Vagina (tissue), 2 donors: ENCODE results near the gene PPP2R5C.

Source experiments
- POLR2A ChIP-seq, 2 donors: fragments of 450-650 bp; IDR thresholded peaks; one replicate each; pipeline ENCODE4 v1.6.1; 2017; ENCODE audit warnings: antibody characterized with exemption in 2 of 2, mild to moderate bottlenecking in 2 of 2, moderate library complexity in 2 of 2
- POLR2AphosphoS5 ChIP-seq, 2 donors: sonication (generic); formaldehyde crosslinking; IDR thresholded peaks; one replicate each; pipeline ENCODE4 v1.9.0; 2017; ENCODE audit warnings: antibody characterized with exemption in 2 of 2, mild to moderate bottlenecking in 2 of 2, low read depth in 1 of 2; ENCODE audit not compliant: insufficient read depth in 1 of 2
- TF ChIP-seq, protein P1 (sequence below), 3 experiments: fragments of 450-650 bp in 2 of 3; fragments of 200-600 bp in 1 of 3; sonication (generic) in 1 of 3; IDR thresholded peaks; one replicate each; pipeline ENCODE4 v1.5.1; 2017 to 2019; ENCODE audit warnings: antibody characterized with exemption in 3 of 3, mild to moderate bottlenecking in 2 of 3, moderate library complexity in 2 of 3

DNA sequence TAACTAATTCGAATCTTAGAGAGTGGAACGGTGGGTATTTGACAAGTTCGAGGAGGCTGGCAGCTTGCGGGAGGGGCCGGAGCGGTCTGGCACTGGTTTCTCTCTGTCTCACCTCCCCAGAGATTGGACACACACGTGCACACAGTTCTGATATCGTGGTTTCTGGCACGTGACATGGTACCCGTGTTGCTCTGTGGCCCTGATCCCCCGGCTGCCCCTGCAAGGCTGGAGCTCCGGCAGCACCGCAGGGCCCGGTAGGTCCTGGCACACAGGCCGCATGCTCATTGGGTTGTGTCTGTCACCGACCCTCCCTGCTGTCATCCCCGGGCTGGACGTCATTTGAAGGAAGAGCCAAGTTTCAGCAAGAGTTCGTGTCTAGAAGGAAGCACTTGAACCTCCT lies 82.7 kb downstream of the PPP2R5C start:
- TF ChIP-seq, protein P1, sequence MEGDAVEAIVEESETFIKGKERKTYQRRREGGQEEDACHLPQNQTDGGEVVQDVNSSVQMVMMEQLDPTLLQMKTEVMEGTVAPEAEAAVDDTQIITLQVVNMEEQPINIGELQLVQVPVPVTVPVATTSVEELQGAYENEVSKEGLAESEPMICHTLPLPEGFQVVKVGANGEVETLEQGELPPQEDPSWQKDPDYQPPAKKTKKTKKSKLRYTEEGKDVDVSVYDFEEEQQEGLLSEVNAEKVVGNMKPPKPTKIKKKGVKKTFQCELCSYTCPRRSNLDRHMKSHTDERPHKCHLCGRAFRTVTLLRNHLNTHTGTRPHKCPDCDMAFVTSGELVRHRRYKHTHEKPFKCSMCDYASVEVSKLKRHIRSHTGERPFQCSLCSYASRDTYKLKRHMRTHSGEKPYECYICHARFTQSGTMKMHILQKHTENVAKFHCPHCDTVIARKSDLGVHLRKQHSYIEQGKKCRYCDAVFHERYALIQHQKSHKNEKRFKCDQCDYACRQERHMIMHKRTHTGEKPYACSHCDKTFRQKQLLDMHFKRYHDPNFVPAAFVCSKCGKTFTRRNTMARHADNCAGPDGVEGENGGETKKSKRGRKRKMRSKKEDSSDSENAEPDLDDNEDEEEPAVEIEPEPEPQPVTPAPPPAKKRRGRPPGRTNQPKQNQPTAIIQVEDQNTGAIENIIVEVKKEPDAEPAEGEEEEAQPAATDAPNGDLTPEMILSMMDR (IDR thresholded peaks at IDR 0.05): no peak
- no peak for TF ChIP-seq POLR2AphosphoS5 (IDR thresholded peaks at IDR 0.05; ENCODE audit: insufficient read depth in 1 of 2, low read depth in 1 of 2)
- TF ChIP-seq POLR2A (IDR thresholded peaks at IDR 0.05): no peak
